GM21723 (cell line): ENCODE data around the gene EDN1.

Experiments
- ATAC-seq: cut with Tn5 transposase; IDR thresholded peaks from one replicate; pipeline ENCODE4 v1.9.1; 2021; ENCODE audit warnings: mild to moderate bottlenecking, moderate library complexity; ENCODE audit not compliant: unreplicated experiment

Gene EDN1

GRCh38 chr6:12344296-12344695, 54.1 kb downstream of the EDN1 start:
- no peak for ATAC-seq

GRCh38 chr6:12344961-12345693, 55.0 kb downstream of the EDN1 start:
- ATAC-seq: no peak

- no peak for ATAC-seq
Observed at GRCh38 chr6:12345694-12346058, 55.5 kb downstream of the EDN1 start.
